HG03457 (cell line): Measurements from ENCODE around the gene ERFL.
A peak's percentile ranks its signal among the peaks of the same experiment; 100 is the strongest.

Source experiments
- ATAC-seq: cut with Tn5 transposase; IDR thresholded peaks from one replicate; pipeline ENCODE4 v1.9.1; 2021; ENCODE audit warnings: moderate number of reproducible peaks; ENCODE audit not compliant: unreplicated experiment

ERFL gene

GRCh38 chr19:41928221-41928683, at the start of gene ERFL:
ERFL (minus strand) TSS chr19:41928449; CDS start chr19:41912919, 15,530 bp downstream.
- no peak for ATAC-seq

DNA sequence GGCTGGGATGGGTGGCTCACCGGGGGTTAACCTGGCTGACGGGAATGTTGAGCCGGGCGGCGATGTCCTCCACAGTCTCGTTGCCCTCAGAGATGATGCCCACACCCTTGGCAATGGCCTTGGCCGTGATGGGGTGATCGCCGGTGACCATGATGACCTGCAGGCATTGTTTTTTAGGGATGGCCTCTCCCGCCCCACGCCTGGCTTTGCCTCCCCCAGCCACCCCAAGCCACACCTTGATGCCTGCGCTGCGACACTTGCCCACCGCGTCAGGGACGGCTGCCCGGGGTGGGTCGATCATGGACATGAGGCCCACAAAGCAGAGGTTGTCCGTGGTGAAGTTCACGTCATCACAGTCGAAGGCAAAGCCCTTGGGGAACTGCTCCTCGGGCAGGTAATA, 49.7 kb upstream of the ERFL start:
- ATAC-seq, result no peak

- no peak for ATAC-seq
These were observed 46.4 kb upstream of the ERFL start for GRCh38 chr19:41974652-41975051.

- no peak for ATAC-seq
These were observed 43.1 kb upstream of the ERFL start for GRCh38 chr19:41971363-41971762.

GRCh38 chr19:41969772-41970458, 41.7 kb upstream of the ERFL start:
- no peak for ATAC-seq

GRCh38 chr19:41968751-41969595, 40.7 kb upstream of the ERFL start:
- ATAC-seq, result no peak

DNA sequence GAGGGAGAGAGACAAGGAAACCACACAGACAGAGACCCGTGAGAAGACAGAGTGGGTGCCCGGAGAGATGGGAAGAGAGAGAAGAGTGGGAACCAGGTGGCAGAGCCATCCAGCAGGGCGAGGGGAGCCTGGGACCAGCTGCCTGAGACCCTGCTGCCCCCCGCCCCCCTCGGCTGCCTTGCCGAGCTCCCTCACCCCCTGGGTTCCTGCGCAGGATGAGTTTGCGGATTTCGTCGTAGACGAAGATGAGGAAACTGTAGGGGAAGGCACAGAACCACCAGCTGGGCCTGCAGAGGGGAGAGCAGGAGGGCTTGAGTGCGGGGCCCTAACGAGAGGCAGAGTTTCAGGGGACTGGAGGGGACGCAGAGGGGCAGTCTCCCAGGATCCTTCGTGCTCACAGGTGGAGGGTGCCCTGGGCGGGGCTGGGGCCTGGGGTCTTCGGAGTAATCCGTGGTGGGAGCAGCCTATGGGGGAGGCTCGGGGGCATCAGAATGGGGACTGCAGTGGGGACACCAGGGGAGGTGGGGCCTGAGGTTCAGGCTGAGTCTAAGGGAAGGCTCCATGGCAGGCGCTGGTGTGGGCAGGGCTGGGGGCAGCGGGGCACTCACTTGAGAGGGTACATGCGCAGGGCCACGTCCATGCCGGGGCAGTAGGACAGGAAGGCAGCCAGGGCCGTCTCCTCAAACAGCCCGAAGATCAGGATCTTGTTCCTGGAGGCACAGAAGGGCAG, 39.0 kb upstream of the ERFL start:
- ATAC-seq, result no peak

DNA sequence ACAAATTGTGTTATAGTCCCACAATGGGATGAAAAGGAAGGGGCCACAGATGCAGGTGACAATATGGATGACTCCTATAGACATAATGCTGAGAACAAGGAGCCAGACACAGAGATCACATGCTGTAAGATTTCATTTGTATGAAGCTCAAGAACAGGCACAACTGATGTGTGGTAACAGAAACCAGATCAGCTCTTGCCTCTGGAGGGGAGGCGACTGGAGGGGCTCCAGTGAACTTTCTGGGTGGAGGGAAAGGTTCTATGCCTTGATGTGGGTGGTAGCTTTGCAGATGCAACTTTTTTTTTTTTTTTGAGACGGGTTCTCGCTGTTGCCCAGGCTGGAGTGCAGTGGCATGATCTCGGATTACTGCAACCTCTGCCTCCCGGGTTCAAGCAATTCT, 36.9 kb upstream of the ERFL start:
- ATAC-seq, result no peak

- no peak for ATAC-seq
These were observed 32.7 kb upstream of the ERFL start for GRCh38 chr19:41960973-41961372.

DNA sequence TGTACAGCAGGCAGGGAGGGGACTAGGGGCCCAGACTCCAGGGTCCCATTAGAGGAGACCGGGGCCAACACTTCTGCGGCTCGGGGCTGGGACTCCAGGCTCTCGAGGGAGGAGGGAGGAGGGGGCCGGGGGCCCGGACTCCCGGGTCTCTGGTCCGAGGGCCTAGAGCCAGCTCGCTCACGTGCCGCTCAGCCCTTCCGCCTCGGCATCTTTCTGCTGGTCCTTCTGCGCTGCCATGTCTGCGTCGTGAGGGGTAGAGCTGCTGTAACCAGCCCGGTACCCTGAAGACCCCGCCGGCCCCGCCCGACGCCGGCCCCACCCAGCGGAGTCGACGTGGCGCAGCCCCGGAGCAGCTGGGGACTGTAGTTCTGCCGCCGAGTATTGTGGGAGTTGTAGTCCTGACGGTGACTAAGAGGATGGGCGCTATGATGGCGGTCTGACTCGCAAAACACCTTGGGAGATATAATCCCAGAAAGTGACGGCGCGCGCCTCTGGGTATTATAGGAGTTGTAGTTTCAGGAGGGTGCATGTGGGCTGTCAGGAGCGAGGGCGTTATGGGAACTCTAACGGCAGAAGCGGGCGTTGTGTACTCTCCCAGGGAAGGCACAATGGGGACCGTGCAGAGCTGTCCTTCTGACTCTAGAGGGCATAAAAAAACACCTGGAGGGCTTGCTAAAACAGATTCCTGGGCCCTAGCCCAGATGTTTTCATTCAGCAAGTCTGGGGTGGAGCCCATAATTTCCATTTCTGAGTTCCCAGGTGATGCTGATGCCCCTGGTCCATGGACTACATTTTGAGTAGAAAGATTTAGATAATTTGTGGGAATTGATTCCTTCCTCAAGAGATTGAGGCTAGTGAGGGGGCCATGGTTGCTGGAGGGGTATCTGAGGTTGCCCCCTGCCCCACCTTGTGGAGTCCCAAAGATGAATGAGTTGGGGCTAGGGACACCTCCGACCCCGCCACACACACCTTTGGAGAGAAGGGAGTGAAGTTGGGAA, 31.1 kb upstream of the ERFL start, which contains the start of gene RABAC1:
RABAC1 (minus strand) TSS at position 266 of the 998 bp plus-strand sequence; CDS start at position 237, 29 bp downstream.
- peak; percentile 67 for ATAC-seq

- no peak for ATAC-seq
These were observed 30.3 kb upstream of the ERFL start for GRCh38 chr19:41958367-41959055.

DNA sequence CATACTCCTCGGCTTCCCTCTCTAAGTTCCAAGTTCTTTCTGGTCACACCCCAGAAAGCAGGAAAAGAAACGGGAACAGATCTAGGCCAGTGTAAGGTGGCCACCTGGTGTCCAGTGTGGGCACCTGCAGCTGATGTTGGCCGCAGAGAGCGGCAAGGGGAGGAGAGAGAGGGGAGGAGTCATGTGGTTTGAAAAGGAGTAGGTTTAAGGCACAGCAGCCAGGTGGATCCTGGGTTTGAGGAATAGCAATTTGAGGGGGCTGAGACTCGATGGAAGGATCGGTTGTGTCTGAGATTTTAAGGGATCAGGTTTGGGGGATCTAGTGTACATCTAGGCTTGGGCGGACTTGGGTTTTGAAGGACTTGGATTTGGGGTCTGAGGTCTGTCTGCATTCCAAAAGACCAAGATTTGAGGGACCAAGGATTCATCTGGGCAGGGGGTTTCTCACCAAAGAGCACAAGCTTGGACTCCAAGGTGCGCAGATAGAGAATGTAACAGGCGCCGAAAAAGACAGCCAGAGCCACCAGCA, 29.7 kb upstream of the ERFL start:
- ATAC-seq, result no peak

GRCh38 chr19:41957161-41957837, 29.1 kb upstream of the ERFL start:
- ATAC-seq, result no peak

DNA sequence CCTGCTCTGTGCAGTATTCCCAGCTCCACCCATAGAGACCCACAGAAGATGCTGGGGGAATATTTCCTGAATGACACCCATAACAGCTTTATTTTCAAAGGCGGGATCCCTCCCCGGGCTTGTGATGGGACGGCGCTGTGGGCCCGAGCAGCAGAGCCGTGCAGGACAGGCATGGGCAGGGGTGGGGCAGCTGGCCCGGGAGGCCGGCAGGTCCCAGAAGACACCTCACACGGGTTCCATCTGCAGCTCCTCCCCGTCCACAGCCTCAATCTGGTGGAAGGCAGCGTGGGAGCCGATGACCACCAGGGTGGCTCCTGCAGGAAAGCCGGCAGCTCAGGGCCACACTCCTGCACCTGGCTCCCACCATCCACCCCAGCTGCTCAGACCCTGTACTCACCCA, 28.4 kb upstream of the ERFL start:
- no peak for ATAC-seq

- ATAC-seq, result no peak
These were observed 27.3 kb upstream of the ERFL start for GRCh38 chr19:41955521-41955920.

DNA sequence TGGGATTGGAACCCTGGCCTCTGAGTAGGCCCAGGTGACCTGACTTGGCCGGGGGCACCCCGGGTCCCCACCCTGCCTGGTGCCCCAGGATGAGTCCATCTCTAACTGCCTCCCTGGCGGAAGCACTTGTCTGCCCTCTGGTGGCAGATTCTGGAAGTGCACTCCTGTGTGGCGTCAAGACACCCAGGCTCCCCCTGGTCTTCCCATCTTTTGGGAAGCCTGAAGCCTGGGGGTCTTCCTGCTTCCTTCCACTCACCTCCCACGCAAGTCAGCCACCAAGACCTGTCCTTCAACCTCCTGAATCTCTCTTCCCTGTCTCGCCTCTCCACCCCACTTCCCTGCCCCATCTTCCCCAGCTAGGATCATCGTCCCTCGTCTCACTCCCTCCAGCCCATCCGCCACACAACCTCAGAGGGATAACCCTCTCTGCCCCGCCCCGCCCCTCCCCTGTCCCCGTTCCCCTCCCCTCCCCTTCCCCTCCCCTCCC, 23.5 kb upstream of the ERFL start:
- ATAC-seq, result no peak

DNA sequence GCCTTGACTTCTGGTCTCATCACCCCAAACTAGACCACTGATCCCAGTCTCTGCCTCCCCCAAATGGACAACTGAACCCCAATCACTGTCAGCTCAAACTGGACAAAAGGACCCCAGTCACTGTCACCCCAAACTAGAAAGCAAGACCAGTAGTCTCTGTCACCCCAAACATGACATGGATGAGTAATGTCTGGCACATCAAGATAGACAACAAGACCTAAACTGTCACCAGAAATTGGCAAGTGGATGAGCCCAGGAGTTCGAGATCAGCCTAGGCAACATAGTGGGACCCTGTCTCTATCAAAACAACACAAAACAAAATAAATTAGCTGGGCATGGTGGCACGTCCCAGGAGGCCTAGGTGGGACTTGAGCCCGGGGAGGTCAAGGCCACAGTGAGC, 18.8 kb upstream of the ERFL start:
- no peak for ATAC-seq

DNA sequence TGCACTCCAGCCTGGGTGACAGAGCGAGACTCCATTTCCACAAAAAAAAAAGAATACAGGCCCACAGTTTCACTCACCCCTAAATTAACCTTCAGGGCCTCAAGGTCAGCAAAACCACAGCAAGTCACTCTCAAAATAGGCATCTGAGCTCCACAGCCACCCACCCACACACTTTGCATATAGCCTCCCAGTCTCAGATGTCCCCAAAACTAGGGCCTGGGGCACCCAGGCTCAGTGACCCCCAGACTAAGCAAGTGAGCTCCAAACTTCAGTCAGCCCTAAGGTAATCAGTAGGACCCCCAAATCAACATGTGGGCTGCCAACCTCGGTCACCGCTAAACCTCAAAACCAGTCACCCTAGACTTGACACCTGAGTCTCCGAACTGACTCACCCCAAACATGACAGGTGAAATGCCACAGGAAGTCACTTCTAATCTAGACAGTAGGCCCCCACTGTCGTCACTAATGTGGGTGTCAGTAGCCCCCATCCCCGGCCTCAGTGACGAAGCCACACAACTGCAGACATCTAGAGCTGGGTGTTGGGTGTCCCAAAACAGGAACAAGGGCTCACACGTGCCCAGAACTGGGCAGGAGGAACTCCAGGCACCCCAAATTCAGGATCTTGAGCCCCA, 17.0 kb upstream of the ERFL start:
- peak; percentile 68 for ATAC-seq
